GM12873 (cell line): ENCODE measurements around the gene PVR.

Source experiments
- CTCF ChIP-seq: IDR thresholded peaks from 2 replicates; pipeline ENCODE4 v1.5.1; 2012; ENCODE audit warnings: low read depth, mild to moderate bottlenecking, moderate library complexity, low read length, control low read depth; ENCODE audit not compliant: insufficient read depth; ENCODE audit errors: missing control alignments

PVR gene

GRCh38 chr19:44703336-44704078 is 59.8 kb downstream of the PVR start:
- no peak for TF ChIP-seq CTCF

DNA sequence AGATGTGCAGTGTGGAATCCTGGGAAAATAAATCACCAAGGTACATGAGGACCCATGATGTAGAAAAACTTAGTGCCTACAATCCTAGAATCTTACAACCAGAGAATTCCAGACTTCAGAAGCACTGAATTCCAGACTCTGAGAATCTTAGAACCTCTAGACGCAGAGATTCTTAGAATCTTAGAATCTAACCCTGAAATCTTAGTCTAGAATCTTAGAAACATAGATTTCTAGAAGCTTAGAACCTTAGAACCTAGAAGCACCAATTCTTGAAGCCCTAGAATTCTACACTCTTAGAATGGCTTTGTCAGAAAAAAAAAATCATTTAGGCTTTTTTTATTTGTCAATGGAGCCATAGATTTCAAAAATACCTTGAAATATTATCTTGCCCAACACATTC is 61.3 kb downstream of the PVR start:
- no peak for TF ChIP-seq CTCF

- TF ChIP-seq CTCF, result no peak
Measured at GRCh38 chr19:44705502-44706010, 61.8 kb downstream of the PVR start.

DNA sequence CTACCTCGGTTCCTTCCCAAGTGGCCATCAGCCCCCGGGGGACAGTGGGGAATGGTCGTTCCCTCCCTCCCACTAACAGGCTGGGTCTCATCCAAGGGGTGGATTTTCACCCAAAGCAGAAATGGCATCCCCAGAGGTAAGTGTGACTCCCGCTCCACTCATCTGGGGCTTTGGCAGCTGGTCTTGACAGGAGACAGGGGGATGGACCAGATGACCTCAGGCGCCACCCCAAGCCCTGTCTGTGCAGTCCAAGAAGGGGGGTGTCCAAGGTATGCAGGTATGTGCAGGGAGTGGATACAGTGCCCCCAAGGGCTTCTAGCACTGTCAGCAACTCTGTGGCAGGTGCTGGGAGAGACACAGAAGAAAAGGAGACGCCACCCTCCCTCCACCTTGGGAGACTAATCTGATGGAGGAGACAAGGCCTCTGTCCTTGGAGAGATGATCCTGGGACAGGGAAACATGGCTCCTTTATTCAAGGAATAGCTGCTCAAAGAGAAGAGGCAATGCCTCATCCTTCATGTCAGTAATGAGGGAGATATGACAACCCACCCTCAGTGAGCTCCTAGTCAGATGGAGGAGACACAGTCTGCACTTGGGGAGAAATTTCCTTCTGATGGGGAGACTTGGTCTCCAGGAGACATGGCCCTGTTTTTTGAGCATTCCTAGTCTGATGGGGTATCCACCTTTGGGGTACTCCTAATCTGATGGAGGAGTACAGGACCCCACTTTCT is 63.0 kb downstream of the PVR start:
- TF ChIP-seq CTCF, result no peak

- no peak for TF ChIP-seq CTCF
Measured at GRCh38 chr19:44707794-44708193, 64.1 kb downstream of the PVR start.

GRCh38 chr19:44708940-44709339 is 65.2 kb downstream of the PVR start:
- no peak for TF ChIP-seq CTCF

- no peak for TF ChIP-seq CTCF
Measured at GRCh38 chr19:44710483-44710882, 66.8 kb downstream of the PVR start.
